HG02571 (cell line): Measurements from ENCODE around the gene TECPR1.

Source experiments
- ATAC-seq: cut with Tn5 transposase; IDR thresholded peaks from one replicate; pipeline ENCODE4 v1.9.1; 2021; ENCODE audit warnings: mild to moderate bottlenecking, moderate library complexity; ENCODE audit not compliant: unreplicated experiment

The TECPR1 gene

DNA sequence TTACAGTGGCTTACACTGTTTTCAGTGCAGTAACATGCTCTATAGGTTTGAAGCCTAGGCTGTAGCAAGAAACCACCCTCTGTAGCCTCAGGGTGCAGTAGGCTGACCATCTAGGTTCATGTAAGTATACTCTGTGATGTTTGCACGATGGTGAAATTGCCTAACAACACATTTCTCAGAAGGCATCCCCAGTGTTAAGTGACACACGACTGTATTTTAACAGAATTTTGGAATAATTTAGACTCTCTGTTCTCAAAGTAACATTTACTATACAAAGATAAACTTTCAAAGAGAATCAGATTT is 85.4 kb downstream of the TECPR1 start:
- ATAC-seq, result no peak

GRCh38 chr7:98165827-98166667 is 86.0 kb downstream of the TECPR1 start:
- ATAC-seq, result no peak
